ENCODE results near the gene FLOT1.
A peak's percentile ranks its signal among the peaks of the same experiment; 100 is the strongest.

Gene FLOT1

DNA sequence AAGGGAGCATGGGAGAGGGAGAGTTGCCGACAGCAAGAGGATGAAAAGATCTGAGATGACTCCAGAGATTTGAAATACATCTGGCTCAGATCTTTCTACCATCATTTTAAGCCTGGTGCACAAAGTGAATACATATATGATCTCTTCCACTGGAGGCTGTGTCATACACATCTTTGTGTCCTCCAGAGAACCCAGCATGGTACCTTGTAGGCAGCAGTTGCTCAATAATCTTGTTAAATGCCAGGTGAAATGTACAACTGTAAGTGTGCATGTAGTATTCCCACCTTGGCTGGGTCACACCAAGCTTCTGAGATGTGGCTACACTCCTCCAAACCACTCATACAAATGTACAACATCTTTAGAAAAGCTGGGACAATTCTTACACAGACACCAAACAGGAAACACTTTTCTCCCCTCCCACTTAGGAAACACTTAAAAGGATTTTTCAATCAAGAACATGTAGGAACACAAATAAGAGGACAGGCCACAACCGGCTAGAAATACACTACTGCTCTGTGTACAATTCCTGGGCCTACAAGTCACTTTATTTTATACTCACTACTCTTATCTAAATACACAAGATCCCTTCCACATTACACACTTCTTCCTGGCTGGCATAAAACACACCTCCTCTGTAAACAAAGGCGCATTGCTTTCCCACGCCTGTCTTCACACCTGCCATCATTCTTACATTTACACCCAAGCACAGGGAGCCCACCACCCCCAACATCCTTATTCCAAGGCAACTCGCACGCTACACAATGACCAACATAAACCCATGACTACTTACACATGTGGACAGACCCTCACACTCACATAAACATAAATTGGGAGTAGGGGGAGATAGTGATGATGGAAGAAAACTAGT lies 5.6 kb upstream of the FLOT1 start:
- FAIRE-seq: no peak
- no peak for DNase-seq (ENCODE audit: insufficient read length, low spot score)

GRCh38 chr6:30747300-30747687 lies 4.8 kb upstream of the FLOT1 start:
- no peak for FAIRE-seq
- no peak for DNase-seq (ENCODE audit: insufficient read length, low spot score)

DNA sequence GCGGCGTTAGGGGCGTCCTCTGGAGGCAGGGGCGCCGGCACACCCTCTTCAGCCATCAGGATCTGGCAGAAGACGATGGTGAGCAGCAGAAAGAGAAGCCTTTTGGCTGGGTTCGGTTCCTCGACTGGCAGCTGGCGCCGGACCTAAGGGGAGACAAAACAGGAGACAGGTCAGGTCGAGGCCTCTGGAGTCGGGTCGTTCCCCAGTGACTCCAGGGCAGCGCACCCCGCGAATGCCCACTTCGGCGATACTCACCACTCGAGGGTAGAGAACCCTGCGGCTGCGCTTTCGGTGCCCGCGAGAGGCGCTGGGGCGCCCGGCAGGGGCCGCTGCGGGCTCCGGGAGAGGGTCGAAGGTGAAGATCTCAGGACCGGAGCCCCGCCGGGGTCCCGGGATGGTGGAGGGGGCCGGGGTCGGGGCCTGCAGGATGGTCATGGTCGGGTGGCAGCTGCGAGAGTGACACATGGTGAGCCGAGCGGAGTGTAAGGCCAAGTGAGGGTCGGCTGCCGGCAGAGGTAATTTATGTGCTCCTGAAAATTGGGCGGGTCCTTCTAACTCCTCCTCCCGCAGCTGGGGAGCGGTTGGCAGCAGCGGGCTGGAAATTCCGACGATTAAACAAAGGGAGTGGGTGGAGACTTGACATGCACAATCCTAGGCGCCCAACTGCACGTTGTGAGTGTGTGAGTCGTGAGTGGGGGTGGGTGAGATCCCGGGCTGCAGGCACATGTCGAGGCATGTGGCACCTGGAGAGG lies 1.7 kb upstream of the FLOT1 start, which contains the start of gene IER3:
IER3 (minus strand) TSS at position 494 of the 752 bp plus-strand sequence; CDS start at position 465, 29 bp downstream.
- DNase-seq (ENCODE audit: insufficient read length, low spot score): peak; percentile 85
- peak; percentile 9 for FAIRE-seq

- FAIRE-seq: no peak
Observed at GRCh38 chr6:30743099-30744053, 889 bp upstream of the FLOT1 start.

DNA sequence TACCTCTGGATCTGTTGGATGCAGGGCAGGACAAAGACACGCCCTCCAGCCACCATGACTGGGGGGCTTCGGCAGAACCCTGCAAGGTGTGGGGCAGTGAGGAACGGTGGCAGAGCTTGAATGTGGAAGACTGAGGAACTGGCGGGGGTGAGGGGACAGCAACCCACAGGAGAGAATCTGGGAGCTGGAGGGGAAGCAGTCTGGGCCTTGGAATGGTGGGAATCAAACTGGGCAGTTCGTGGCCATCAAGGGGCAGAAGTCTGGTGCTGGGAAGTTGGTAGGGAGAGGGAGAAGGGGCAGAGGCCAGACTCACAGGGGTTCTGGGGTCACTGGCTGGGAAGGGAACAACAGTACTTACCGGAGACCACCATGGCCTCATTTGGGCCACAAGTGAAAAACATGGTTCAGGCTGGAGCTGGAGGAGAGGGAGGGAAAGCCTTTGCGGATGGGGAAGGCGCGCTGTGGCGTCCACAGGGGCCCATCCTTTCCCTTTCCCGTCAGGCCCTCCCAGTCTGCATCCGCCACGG lies 635 bp downstream of the FLOT1 start:
- FAIRE-seq (no peak), DNase-seq (ENCODE audit: insufficient read length, low spot score) (no peak)

More at GRCh38 chr6:30743099-30744053, 889 bp upstream of the FLOT1 start:
- no peak for DNase-seq (ENCODE audit: insufficient read length, low spot score)

- FAIRE-seq: no peak
Observed at GRCh38 chr6:30741063-30741779, 1.3 kb downstream of the FLOT1 start.

DNA sequence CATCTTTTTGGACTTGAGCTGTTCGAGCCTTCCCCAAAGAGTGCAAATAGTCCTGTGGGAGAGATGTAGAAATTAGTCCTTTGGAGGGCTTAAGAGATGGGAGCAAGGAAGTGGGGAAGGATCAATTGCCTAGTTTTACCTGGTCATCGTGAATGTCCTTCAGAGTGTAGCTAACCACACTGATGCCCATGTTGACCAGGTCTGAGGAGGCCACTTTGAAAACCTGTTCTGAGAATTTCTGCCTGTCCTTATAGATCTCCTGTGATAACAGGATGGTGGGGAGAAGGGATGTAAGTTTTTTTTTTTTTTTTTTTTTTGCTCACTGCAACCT lies 2.0 kb downstream of the FLOT1 start:
- no peak for FAIRE-seq
- no peak for DNase-seq (ENCODE audit: insufficient read length, low spot score)

More at GRCh38 chr6:30741063-30741779, 1.3 kb downstream of the FLOT1 start:
- no peak for DNase-seq (ENCODE audit: insufficient read length, low spot score)

DNA sequence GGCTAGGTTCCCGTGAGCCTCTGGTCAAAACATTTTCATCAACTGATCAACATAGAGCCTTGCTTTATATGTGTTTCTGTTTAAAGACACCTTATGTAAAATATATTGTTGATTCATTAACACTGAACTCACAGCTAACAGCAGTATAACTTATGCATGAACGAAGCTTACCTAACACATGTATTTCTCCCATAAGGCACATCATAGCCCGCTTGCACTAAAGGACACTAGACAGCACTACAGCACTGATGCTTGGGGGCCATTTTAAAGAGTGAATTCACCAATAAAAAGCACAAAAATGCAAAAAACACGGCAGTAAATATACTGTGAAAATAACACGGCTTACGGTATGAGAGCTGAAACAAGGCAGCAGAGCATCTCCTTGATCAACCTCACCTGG lies 4.0 kb downstream of the FLOT1 start:
- no peak for FAIRE-seq
- no peak for DNase-seq (ENCODE audit: insufficient read length, low spot score)

DNA sequence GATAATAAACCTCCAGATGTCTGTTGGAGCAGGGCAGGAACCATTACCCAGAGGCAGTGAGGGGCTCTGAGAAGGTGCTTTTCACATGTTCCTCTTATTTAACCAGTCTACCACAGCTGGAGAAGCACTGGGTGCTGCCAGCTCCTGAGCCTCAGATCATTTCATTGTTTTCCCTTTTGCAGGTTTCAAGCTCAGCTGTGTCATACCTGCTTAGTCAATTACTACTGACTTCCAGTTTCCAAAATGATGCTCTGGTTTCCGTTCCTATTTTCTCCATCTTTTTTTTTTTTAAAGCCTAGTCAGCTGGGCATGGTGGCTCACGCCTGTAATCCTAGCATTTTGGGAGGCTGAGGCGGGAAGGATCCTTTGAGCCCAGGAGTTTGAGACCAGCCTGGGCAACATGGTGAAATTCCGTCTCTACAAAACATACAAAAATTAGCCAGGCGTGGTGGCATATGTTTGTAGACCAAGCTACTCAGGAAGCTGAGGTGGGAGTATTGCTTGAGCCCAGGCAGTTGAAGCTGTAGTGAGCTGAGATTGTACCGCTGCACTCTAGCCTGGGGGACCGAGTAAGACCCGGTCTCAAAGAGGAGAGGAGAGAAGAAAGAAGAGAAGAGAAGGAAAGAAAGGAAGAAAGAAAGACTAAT lies 6.7 kb downstream of the FLOT1 start:
- no peak for FAIRE-seq
- DNase-seq (ENCODE audit: insufficient read length, low spot score): no peak

DNA sequence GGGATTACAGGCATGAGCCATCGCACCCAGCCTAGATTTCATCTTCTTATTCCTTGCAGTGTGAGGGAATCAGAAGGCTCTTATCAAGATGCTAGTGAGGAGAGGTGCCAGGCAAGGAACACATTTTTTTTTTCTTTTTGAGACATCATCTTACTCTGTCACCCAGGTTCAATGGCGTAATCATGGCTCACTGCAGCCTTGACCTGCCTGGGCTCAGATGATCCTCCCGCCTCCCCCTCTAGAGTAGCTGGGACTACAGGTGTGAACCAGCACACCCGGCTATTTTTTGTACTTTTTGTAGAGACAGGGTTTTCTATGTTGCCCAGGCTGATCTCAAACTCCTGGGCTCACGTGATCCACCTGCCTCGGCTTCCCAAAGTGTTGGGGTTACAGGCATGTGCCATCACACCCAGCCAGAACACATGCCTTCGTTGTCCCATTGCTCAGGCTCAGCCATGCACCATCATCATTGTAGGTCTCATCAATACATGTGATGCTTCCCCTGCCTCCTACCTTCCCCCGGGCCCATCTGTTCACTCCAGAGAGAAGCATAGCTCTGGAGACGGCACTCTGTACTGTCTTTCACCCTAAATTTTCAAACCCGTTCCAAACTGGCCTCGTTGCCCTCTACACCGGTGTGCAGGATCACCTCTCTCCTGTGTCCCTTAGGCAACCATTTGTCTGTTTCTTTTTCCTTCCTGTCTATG lies 10.1 kb downstream of the FLOT1 start:
- no peak for DNase-seq (ENCODE audit: insufficient read length, low spot score)
- no peak for FAIRE-seq

DNA sequence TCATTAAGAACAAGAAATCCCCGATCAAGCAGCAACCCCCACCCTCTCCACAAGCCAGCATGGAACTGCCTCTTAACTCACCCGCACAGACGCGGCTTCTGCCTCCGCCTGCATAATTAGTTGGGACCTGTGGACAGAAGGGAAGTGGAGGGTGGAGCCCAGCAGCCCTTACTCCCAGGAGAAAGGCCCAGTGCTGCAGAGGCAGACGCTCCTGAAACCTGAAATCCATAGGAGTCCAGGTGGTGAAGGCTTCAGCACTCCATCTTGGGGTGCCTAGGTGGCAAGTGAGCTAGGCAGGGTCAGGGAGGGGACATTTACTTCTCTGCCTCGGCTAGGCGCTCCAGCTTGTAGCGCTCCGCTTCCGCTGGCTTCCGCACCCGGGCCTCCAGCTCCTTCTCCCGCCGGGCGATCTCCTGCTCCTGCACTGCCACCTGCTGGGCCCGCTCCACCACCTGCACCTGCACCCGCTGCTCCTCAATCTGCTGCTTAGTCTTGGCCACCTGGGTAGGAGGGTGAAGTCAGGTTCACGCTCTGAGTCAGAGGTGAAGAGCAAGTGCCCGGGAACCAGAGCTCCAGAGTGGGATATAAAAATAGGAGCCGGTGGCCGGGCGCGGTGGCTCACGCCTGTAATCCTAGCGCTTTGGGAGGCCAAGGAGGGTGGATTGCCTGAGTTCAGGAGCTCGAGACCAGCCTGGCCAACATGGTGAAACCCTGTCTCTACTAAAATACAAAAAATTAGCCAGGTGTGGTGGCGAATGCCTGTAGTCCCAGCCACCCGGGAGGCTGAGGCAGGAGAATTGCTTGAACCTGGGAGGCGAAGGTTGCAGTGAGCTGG lies 11.7 kb downstream of the FLOT1 start:
- DNase-seq (ENCODE audit: insufficient read length, low spot score) (no peak), FAIRE-seq (no peak)

DNA sequence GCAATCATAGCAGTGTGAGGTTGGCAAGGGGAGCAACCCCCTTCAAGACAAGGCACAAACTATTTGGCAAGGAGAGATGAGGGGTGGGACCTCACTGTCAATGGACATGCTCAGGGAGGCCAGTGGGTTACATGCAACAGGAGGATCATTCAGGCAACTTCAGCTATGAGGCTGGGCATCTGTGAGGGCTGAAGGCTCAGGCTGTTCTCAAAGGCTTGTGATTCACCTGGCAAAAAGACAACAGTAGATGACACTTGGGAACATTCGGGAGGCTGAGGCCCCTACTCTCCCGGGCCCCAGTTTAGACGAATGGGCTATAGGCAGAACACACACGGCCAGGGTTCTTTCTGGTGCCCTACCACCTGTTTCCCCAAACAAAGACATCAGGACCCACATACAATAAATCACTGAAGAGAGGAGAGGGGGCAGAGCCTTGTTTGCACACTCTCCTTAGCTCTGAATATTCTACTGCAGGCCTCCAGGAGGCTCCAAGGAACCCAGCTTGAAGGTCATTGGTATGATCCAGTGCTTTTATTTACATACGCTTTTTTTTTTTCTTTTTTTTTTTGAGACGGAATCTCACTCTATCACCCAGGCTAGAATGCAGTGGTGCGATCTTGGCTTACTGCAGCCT lies 14.4 kb downstream of the FLOT1 start:
- DNase-seq (ENCODE audit: insufficient read length, low spot score): no peak
- FAIRE-seq: no peak

- FAIRE-seq: no peak
- DNase-seq (ENCODE audit: insufficient read length, low spot score): no peak
Observed at GRCh38 chr6:30726506-30727413, 15.7 kb downstream of the FLOT1 start.

DNA sequence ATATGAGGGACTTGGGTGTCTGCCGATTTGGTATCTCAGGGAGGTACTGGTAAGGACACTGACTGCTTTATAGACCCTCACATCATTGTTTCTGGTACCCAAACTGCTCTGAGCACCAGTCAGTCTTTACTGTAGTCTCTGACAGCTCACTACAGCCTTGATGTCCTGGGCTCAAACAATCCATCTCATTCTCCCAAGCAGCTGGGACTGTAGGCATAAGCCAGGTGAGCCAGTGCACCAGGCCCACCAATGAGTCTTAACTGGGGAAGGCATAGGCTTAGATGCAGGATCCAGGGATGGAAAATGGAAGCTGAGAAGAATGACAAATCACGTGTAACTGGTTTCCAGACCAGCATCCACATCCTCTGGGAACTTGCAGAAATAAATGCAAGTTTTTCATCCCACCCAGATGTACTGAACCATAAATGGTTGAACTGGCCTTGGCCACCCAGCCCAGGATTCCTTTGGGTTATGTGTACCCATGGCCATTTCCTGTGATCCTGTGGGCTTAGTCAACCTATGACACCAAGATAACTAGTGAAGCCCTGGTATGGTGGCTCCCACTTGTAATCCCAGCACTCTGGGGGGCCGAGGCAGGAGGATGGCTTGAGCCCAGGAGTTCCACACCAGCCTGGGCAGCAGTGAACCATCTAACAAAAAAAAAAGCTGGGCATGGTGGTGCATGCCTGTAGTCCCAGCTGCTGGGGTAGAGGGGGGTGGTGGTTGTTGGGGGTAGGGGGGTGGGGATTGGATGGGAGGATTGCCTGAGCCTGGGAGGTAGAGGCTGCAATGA lies 16.6 kb downstream of the FLOT1 start:
- FAIRE-seq (no peak), DNase-seq (ENCODE audit: insufficient read length, low spot score) (no peak)

GRCh38 chr6:30724906-30725667 lies 17.4 kb downstream of the FLOT1 start:
- no peak for DNase-seq (ENCODE audit: insufficient read length, low spot score)
- no peak for FAIRE-seq

All from HTR-8/SVneo (cell line).